Measurements from ENCODE around the gene RYK.

DNA sequence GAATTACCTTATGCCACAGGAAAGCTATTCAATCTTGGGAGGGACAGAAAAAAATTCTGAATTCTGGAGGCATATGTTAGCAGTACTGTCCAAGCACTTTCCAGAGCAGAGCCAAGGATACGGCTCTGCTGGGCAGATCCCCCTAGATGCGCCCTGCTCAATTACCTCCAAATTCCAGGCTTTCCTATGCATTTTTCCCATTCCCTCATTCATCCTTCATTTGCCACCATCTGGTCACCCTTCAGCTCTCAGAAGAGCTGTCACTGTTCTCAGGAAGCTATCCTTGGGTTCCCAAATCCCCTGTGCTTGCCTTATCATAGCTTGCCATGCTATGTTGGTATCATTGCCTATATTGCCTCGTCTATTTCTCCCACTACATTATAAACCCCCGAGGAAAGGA lies 45.2 kb downstream of the RYK start:
- TF ChIP-seq EP300 (IDR thresholded peaks at IDR 0.05; ENCODE audit: borderline replicate concordance) (no peak), NFIC (IDR thresholded peaks at IDR 0.05) (no peak), EGR1 (IDR thresholded peaks at IDR 0.05) (no peak), RAD21 (IDR thresholded peaks at IDR 0.05; ENCODE audit: low read depth) (no peak), YY1 (IDR thresholded peaks at IDR 0.05; ENCODE audit: low read depth) (no peak), TAF1 (IDR thresholded peaks at IDR 0.05; ENCODE audit: low read depth) (no peak)
- TF ChIP-seq, protein P1, sequence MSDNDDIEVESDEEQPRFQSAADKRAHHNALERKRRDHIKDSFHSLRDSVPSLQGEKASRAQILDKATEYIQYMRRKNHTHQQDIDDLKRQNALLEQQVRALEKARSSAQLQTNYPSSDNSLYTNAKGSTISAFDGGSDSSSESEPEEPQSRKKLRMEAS (IDR thresholded peaks at IDR 0.05) = no peak
- TF ChIP-seq, protein P2, sequence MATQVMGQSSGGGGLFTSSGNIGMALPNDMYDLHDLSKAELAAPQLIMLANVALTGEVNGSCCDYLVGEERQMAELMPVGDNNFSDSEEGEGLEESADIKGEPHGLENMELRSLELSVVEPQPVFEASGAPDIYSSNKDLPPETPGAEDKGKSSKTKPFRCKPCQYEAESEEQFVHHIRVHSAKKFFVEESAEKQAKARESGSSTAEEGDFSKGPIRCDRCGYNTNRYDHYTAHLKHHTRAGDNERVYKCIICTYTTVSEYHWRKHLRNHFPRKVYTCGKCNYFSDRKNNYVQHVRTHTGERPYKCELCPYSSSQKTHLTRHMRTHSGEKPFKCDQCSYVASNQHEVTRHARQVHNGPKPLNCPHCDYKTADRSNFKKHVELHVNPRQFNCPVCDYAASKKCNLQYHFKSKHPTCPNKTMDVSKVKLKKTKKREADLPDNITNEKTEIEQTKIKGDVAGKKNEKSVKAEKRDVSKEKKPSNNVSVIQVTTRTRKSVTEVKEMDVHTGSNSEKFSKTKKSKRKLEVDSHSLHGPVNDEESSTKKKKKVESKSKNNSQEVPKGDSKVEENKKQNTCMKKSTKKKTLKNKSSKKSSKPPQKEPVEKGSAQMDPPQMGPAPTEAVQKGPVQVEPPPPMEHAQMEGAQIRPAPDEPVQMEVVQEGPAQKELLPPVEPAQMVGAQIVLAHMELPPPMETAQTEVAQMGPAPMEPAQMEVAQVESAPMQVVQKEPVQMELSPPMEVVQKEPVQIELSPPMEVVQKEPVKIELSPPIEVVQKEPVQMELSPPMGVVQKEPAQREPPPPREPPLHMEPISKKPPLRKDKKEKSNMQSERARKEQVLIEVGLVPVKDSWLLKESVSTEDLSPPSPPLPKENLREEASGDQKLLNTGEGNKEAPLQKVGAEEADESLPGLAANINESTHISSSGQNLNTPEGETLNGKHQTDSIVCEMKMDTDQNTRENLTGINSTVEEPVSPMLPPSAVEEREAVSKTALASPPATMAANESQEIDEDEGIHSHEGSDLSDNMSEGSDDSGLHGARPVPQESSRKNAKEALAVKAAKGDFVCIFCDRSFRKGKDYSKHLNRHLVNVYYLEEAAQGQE (IDR thresholded peaks at IDR 0.05; ENCODE audit: low read depth) = no peak

Measured in Ishikawa (cell line).